SK-N-SH treated with all-trans-retinoic acid at 6 μM for 48 hours (cell line): ENCODE results near the gene ROMO1.

Experiments used
- ATAC-seq: fragments of 200-7000 bp; cut with Tn5 transposase; 3 replicates; pipeline ENCODE4 v1.9.1; 2020; ENCODE audit warnings: mild to moderate bottlenecking, moderate library complexity
- ARNTL ChIP-seq: fragments of 450-650 bp; formaldehyde crosslinking; IDR thresholded peaks from 2 replicates; pipeline ENCODE4 v1.5.0; 2020; ENCODE audit warnings: low read depth, mild to moderate bottlenecking, moderate library complexity, borderline replicate concordance
- BACH2 ChIP-seq: fragments of 250-450 bp; sonication (Bioruptor Pico); IDR thresholded peaks from 2 replicates; pipeline ENCODE4 v1.9.0; 2021; ENCODE audit warnings: mild to moderate bottlenecking, borderline replicate concordance
- CREB5 ChIP-seq: fragments of 250-450 bp; sonication (Bioruptor Pico); IDR thresholded peaks from 2 replicates; pipeline ENCODE4 v1.5.1; 2020; ENCODE audit warnings: low read depth, mild to moderate bottlenecking, moderate library complexity
- CSDC2 ChIP-seq: fragments of 250-450 bp; sonication (Bioruptor Pico); IDR thresholded peaks from 2 replicates; pipeline ENCODE4 v1.5.0; 2020; ENCODE audit warnings: mild to moderate bottlenecking, moderate library complexity
- CSRNP3 ChIP-seq: fragments of 250-450 bp; sonication (Bioruptor Pico); IDR thresholded peaks from 2 replicates; pipeline ENCODE4 v1.5.1; 2021; ENCODE audit warnings: mild to moderate bottlenecking, moderate library complexity
- ESRRG ChIP-seq: fragments of 250-450 bp; sonication (Bioruptor Pico); IDR thresholded peaks from 2 replicates; pipeline ENCODE4 v1.6.1; 2021; ENCODE audit warnings: mild to moderate bottlenecking
- GLIS3 ChIP-seq: fragments of 250-450 bp; sonication (Bioruptor Pico); IDR thresholded peaks from 2 replicates; pipeline ENCODE4 v1.5.0; 2020; ENCODE audit warnings: mild to moderate bottlenecking, moderate library complexity
- ISL1 ChIP-seq: fragments of 250-450 bp; sonication (Bioruptor Pico); IDR thresholded peaks from 2 replicates; pipeline ENCODE4 v2.1.2; 2022; ENCODE audit warnings: mild to moderate bottlenecking, moderate library complexity
- OSR1 ChIP-seq: fragments of 250-450 bp; sonication (Bioruptor Pico); IDR thresholded peaks from 2 replicates; pipeline ENCODE4 v1.8.0; 2022; ENCODE audit warnings: moderate library complexity, mild to moderate bottlenecking, inconsistent platforms
- PPARA ChIP-seq: fragments of 250-450 bp; sonication (Bioruptor Pico); IDR thresholded peaks from 2 replicates; pipeline ENCODE4 v1.5.0; 2020; ENCODE audit warnings: mild to moderate bottlenecking, borderline replicate concordance
- SNAI2 ChIP-seq: fragments of 250-450 bp; sonication (Bioruptor Pico); IDR thresholded peaks from 2 replicates; pipeline ENCODE4 v1.5.0; 2020; ENCODE audit warnings: mild to moderate bottlenecking, moderate library complexity
- TOX ChIP-seq: fragments of 250-450 bp; sonication (Bioruptor Pico); IDR thresholded peaks from 2 replicates; pipeline ENCODE4 v1.8.0; 2021; ENCODE audit warnings: mild to moderate bottlenecking, moderate library complexity, borderline replicate concordance
- TSHZ2 ChIP-seq: fragments of 250-450 bp; sonication (Bioruptor Pico); IDR thresholded peaks from 2 replicates; pipeline ENCODE4 v1.5.0; 2020; ENCODE audit warnings: mild to moderate bottlenecking, moderate library complexity
- ZC3H10 ChIP-seq: fragments of 250-450 bp; sonication (Bioruptor Pico); IDR thresholded peaks from 2 replicates; pipeline ENCODE4 v1.5.1; 2021; ENCODE audit warnings: mild to moderate bottlenecking, moderate library complexity
- ZFP3 ChIP-seq: fragments of 250-450 bp; sonication (Bioruptor Pico); IDR thresholded peaks from 2 replicates; pipeline ENCODE4 v1.5.0; 2020; ENCODE audit warnings: mild to moderate bottlenecking, moderate library complexity
- ZNF565 ChIP-seq: fragments of 450-650 bp; formaldehyde crosslinking; conservative IDR thresholded peaks from 2 replicates; pipeline ENCODE4 v1.5.0; 2020; ENCODE audit warnings: low read depth, mild to moderate bottlenecking, moderate library complexity
- ZNF70 ChIP-seq: fragments of 450-650 bp; formaldehyde crosslinking; IDR thresholded peaks from 2 replicates; pipeline ENCODE4 v1.5.0; 2020; ENCODE audit warnings: mild to moderate bottlenecking, moderate library complexity
- ZNF8 ChIP-seq: fragments of 450-650 bp; formaldehyde crosslinking; IDR thresholded peaks from 2 replicates; pipeline ENCODE4 v1.5.0; 2020; ENCODE audit warnings: mild to moderate bottlenecking, moderate library complexity
- TF ChIP-seq, protein P1 (sequence below): fragments of 250-450 bp; sonication (Bioruptor Pico); IDR thresholded peaks from 2 replicates; pipeline ENCODE4 v1.8.0; 2021; ENCODE audit warnings: low read depth, mild to moderate bottlenecking, moderate library complexity, borderline replicate concordance
- TF ChIP-seq, protein P2 (sequence below): fragments of 250-450 bp; sonication (Bioruptor Pico); IDR thresholded peaks from 2 replicates; pipeline ENCODE4 v1.8.0; 2020; ENCODE audit warnings: mild to moderate bottlenecking, moderate library complexity, borderline replicate concordance

Gene ROMO1

GRCh38 chr20:35697696-35698297, 1.4 kb upstream of the ROMO1 start:
- TF ChIP-seq CSRNP3 (CRISPR knock-in tag): no peak
- no peak for TF ChIP-seq CREB5 (CRISPR knock-in tag)
- no peak for TF ChIP-seq ZNF565 (CRISPR knock-in tag)
- no peak for TF ChIP-seq ZNF70 (CRISPR knock-in tag)
- TF ChIP-seq CSDC2 (CRISPR knock-in tag): no peak
- no peak for TF ChIP-seq TSHZ2
- TF ChIP-seq ZC3H10 (CRISPR knock-in tag): no peak
- TF ChIP-seq GLIS3 (CRISPR knock-in tag): no peak
- TF ChIP-seq ZNF8: no peak
- TF ChIP-seq ZFP3: no peak
- no peak for TF ChIP-seq OSR1 (CRISPR knock-in tag)
- TF ChIP-seq ESRRG (CRISPR knock-in tag): no peak
- TF ChIP-seq, protein P1, sequence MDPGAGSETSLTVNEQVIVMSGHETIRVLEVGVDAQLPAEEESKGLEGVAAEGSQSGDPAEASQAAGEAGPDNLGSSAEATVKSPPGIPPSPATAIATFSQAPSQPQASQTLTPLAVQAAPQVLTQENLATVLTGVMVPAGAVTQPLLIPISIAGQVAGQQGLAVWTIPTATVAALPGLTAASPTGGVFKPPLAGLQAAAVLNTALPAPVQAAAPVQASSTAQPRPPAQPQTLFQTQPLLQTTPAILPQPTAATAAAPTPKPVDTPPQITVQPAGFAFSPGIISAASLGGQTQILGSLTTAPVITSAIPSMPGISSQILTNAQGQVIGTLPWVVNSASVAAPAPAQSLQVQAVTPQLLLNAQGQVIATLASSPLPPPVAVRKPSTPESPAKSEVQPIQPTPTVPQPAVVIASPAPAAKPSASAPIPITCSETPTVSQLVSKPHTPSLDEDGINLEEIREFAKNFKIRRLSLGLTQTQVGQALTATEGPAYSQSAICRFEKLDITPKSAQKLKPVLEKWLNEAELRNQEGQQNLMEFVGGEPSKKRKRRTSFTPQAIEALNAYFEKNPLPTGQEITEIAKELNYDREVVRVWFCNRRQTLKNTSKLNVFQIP (CRISPR knock-in tag): no peak
- TF ChIP-seq SNAI2 (CRISPR knock-in tag): no peak
- no peak for TF ChIP-seq BACH2
- TF ChIP-seq, protein P2, sequence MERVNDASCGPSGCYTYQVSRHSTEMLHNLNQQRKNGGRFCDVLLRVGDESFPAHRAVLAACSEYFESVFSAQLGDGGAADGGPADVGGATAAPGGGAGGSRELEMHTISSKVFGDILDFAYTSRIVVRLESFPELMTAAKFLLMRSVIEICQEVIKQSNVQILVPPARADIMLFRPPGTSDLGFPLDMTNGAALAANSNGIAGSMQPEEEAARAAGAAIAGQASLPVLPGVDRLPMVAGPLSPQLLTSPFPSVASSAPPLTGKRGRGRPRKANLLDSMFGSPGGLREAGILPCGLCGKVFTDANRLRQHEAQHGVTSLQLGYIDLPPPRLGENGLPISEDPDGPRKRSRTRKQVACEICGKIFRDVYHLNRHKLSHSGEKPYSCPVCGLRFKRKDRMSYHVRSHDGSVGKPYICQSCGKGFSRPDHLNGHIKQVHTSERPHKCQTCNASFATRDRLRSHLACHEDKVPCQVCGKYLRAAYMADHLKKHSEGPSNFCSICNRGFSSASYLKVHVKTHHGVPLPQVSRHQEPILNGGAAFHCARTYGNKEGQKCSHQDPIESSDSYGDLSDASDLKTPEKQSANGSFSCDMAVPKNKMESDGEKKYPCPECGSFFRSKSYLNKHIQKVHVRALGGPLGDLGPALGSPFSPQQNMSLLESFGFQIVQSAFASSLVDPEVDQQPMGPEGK (CRISPR knock-in tag): no peak
- TF ChIP-seq ISL1: no peak
- TF ChIP-seq PPARA: no peak
- no peak for ATAC-seq

- TF ChIP-seq CSRNP3 (CRISPR knock-in tag) (no peak), ARNTL (no peak), TSHZ2 (no peak), CSDC2 (CRISPR knock-in tag) (no peak), ZNF565 (CRISPR knock-in tag) (no peak), SNAI2 (CRISPR knock-in tag) (no peak), ISL1 (no peak), TOX (CRISPR knock-in tag) (no peak), PPARA (no peak), ZNF70 (CRISPR knock-in tag) (no peak), ZFP3 (no peak)
- peak; percentile 37 for ATAC-seq
Observed at GRCh38 chr20:35698298-35699126, 693 bp upstream of the ROMO1 start.
